ENCODE measurements around the gene LRRC3. TPM values are rescaled to one million over a fixed set of nuclear protein-coding genes. Genes with fewer than 3 reads are reported as not detected.

LRRC3 gene
- polyA plus RNA-seq, 1 of the 3 experiments (the other 2 are of a cell fraction), result 2.3 TPM

- no peaks in the 10 kb centered on the region for H3K27me3 ChIP-seq (ENCODE audit: insufficient read depth)
- H3K9me2 ChIP-seq, result no peaks in the 10 kb centered on the region
- ChIA-PET CTCF (interaction anchor here (0.9 to 1.4 kb wide), 4 partner anchors 11 to 29 kb away, joined by 3 to 6 read pairs (median 4); no protein-coding TSS in a partner anchor), POLR2A (no interaction called here)
- WGBS (ENCODE audit: low lambda C conversion rate), result 78% methylated on average over 19 of the region's 19 CpGs
- H3K4me1 ChIP-seq (ENCODE audit: control insufficient read depth in 1 of 2, insufficient read depth in 2 of 2, low read depth in 1 of 2, low read length in 1 of 2), result no peaks in the 10 kb centered on the region
- peaks cover 11% of the 10 kb centered on the region; the same call in 1 of the 2 replicates for H3K9me3 ChIP-seq
- TF ChIP-seq FOXM1 (IDR thresholded peaks at IDR 0.05; ENCODE audit: low read depth) (no peak), SMC3 (IDR thresholded peaks at IDR 0.05; ENCODE audit: low read depth, low read length) (no peak), NFIC (IDR thresholded peaks at IDR 0.05; ENCODE audit: borderline replicate concordance) (no peak)
- TF ChIP-seq, protein P1, sequence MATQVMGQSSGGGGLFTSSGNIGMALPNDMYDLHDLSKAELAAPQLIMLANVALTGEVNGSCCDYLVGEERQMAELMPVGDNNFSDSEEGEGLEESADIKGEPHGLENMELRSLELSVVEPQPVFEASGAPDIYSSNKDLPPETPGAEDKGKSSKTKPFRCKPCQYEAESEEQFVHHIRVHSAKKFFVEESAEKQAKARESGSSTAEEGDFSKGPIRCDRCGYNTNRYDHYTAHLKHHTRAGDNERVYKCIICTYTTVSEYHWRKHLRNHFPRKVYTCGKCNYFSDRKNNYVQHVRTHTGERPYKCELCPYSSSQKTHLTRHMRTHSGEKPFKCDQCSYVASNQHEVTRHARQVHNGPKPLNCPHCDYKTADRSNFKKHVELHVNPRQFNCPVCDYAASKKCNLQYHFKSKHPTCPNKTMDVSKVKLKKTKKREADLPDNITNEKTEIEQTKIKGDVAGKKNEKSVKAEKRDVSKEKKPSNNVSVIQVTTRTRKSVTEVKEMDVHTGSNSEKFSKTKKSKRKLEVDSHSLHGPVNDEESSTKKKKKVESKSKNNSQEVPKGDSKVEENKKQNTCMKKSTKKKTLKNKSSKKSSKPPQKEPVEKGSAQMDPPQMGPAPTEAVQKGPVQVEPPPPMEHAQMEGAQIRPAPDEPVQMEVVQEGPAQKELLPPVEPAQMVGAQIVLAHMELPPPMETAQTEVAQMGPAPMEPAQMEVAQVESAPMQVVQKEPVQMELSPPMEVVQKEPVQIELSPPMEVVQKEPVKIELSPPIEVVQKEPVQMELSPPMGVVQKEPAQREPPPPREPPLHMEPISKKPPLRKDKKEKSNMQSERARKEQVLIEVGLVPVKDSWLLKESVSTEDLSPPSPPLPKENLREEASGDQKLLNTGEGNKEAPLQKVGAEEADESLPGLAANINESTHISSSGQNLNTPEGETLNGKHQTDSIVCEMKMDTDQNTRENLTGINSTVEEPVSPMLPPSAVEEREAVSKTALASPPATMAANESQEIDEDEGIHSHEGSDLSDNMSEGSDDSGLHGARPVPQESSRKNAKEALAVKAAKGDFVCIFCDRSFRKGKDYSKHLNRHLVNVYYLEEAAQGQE (IDR thresholded peaks at IDR 0.05; ENCODE audit: low read depth, low read length), result no peak
- H4K20me1 ChIP-seq (ENCODE audit: insufficient read depth), result no peaks in the 10 kb centered on the region
- peaks cover 6% of the 10 kb centered on the region; the same call in 1 of the 2 replicates for H3K79me2 ChIP-seq (ENCODE audit: insufficient read depth)
- no peak overlapping the region for H3K9ac ChIP-seq
- H3K4me3 ChIP-seq (ENCODE audit: low read depth in 2 of 2, low read length in 1 of 2), result no peak overlapping the region
- H2AFZ ChIP-seq (ENCODE audit: low read depth), result no peak overlapping the region
- no peaks in the 10 kb centered on the region for H3K36me3 ChIP-seq (replicated peaks in 1 of 2; ENCODE audit: control insufficient read depth in 1 of 2, insufficient read depth in 2 of 2, low read length in 1 of 2)
- no peaks in the 10 kb centered on the region for H3F3A ChIP-seq (replicated peaks; ENCODE audit: insufficient read depth)
- no peak for DNase-seq
- H3K27ac ChIP-seq (ENCODE audit: low read depth in 2 of 2, low read length in 1 of 2), result no peak overlapping the region
- H3K4me2 ChIP-seq, result no peak overlapping the region
Observed at GRCh38 chr21:44490405-44490804, 35.1 kb downstream of the LRRC3 start.

DNA sequence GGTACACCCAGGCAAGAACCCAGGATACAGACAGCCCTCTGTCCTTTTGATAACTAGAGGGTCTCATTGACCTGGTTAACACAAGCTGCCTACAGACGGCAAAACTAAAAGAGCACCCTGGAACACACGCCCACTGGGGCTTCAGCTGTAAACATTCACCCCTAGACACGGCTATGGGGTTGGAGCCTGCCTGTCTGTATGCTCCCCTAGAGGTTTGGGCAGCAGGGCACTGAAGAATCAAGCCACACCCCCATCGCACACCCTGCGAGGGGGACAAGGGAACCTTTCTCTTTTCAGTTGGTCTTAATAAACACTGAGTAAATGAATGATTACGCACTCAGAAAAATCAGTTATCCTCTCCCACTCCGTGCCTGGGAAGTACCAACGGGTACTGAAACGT is 35.5 kb downstream of the LRRC3 start:
- no peak overlapping the region for H2AFZ ChIP-seq (ENCODE audit: low read depth)
- H3K27me3 ChIP-seq (ENCODE audit: insufficient read depth), result no peaks in the 10 kb centered on the region
- WGBS (ENCODE audit: low lambda C conversion rate), result 61% methylated on average over 9 of the region's 9 CpGs
- H4K20me1 ChIP-seq (ENCODE audit: insufficient read depth), result no peaks in the 10 kb centered on the region
- H3K4me1 ChIP-seq (ENCODE audit: control insufficient read depth in 1 of 2, insufficient read depth in 2 of 2, low read depth in 1 of 2, low read length in 1 of 2), result no peaks in the 10 kb centered on the region
- no peak overlapping the region for H3K4me3 ChIP-seq (ENCODE audit: low read depth in 2 of 2, low read length in 1 of 2)
- TF ChIP-seq MAX (IDR thresholded peaks at IDR 0.05; ENCODE audit: low read depth) (no peak), CHD2 (IDR thresholded peaks at IDR 0.05; ENCODE audit: low read length, partially characterized antibody) (no peak), RXRA (IDR thresholded peaks at IDR 0.05; ENCODE audit: borderline replicate concordance, low read depth) (no peak), GABPA (IDR thresholded peaks at IDR 0.05; ENCODE audit: low read depth) (no peak), ELF1 (IDR thresholded peaks at IDR 0.05) (no peak), GATA2 (CRISPR knock-in tag; IDR thresholded peaks at IDR 0.05) (no peak), JUND (IDR thresholded peaks at IDR 0.05) (no peak), NFIC (IDR thresholded peaks at IDR 0.05; ENCODE audit: borderline replicate concordance) (no peak), RAD21 (IDR thresholded peaks at IDR 0.05; ENCODE audit: low read length) (no peak), IRF3 (IDR thresholded peaks at IDR 0.05; ENCODE audit: low read depth, low read length) (no peak), EZH2phosphoT487 (IDR thresholded peaks at IDR 0.05; ENCODE audit: borderline replicate concordance, low read depth) (no peak), SIN3A (IDR thresholded peaks at IDR 0.05; ENCODE audit: borderline replicate concordance, low read depth, low read length) (no peak), TAF1 (IDR thresholded peaks at IDR 0.05; ENCODE audit: borderline replicate concordance, low read depth, low read length) (no peak), EP300 (IDR thresholded peaks at IDR 0.05; ENCODE audit: borderline replicate concordance in 1 of 2, low read depth in 1 of 2, low read length in 1 of 2) (no peak)
- TF ChIP-seq, protein P2, sequence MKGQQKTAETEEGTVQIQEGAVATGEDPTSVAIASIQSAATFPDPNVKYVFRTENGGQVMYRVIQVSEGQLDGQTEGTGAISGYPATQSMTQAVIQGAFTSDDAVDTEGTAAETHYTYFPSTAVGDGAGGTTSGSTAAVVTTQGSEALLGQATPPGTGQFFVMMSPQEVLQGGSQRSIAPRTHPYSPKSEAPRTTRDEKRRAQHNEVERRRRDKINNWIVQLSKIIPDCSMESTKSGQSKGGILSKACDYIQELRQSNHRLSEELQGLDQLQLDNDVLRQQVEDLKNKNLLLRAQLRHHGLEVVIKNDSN (IDR thresholded peaks at IDR 0.05; ENCODE audit: borderline replicate concordance, low read depth), result no peak
- ChIA-PET CTCF (interaction anchor here (0.6 to 1.4 kb wide), 5 partner anchors 11 to 302 kb away, joined by 3 to 6 read pairs (median 4); no protein-coding TSS in a partner anchor), POLR2A (interaction anchor here (1.2 kb wide), 1 partner anchor 12 kb away, joined by 3 read pairs; no protein-coding TSS in a partner anchor)
- H3K79me2 ChIP-seq (ENCODE audit: insufficient read depth), result peaks cover 6% of the 10 kb centered on the region; the same call in 1 of the 2 replicates
- H3F3A ChIP-seq (replicated peaks; ENCODE audit: insufficient read depth), result no peaks in the 10 kb centered on the region
- no peak overlapping the region for H3K4me2 ChIP-seq
- no peaks in the 10 kb centered on the region for H3K9me2 ChIP-seq
- H3K9ac ChIP-seq, result no peak overlapping the region
- DNase-seq, result no peak
- H3K27ac ChIP-seq (ENCODE audit: low read depth in 2 of 2, low read length in 1 of 2), result no peak overlapping the region
- no peaks in the 10 kb centered on the region for H3K36me3 ChIP-seq (replicated peaks in 1 of 2; ENCODE audit: control insufficient read depth in 1 of 2, insufficient read depth in 2 of 2, low read length in 1 of 2)
- H3K9me3 ChIP-seq, result peaks cover 11% of the 10 kb centered on the region; the same call in 1 of the 2 replicates

Data from SK-N-SH (cell line).